ENCODE data around the gene TBCEL. TPM values are rescaled to one million over a fixed set of nuclear protein-coding genes. Genes with fewer than 3 reads are reported as not detected.

TBCEL gene
- total and polyA plus RNA-seq, 5 donors, result 6.2 to 47.7 (median 44.3) TPM

GRCh38 chr11:121127809-121128208, 103.9 kb downstream of the TBCEL start:
- Histone ChIP-seq H3K4me1 (ENCODE audit: control insufficient read depth, insufficient read depth, low read length) (no peaks in the 10 kb centered on the region), H3K4me3 (ENCODE audit: low read length) (no peak overlapping the region), H3K27ac (ENCODE audit: low read length) (no peak overlapping the region), H3K27me3 (ENCODE audit: control insufficient read depth, insufficient read depth) (no peaks in the 10 kb centered on the region), H3K9me3 (ENCODE audit: control insufficient read depth, low read length) (no peaks in the 10 kb centered on the region)
- peak in 1 of 3 donors; percentile 55 for DNase-seq
- 97% methylated on average over 30 of the region's 30 CpGs for WGBS
- no peak for ATAC-seq
- intact Hi-C loops (cut with DNase I), result no loop called here

GRCh38 chr11:121129362-121130340, 105.7 kb downstream of the TBCEL start:
- intact Hi-C loops (cut with DNase I), result no loop called here

DNA sequence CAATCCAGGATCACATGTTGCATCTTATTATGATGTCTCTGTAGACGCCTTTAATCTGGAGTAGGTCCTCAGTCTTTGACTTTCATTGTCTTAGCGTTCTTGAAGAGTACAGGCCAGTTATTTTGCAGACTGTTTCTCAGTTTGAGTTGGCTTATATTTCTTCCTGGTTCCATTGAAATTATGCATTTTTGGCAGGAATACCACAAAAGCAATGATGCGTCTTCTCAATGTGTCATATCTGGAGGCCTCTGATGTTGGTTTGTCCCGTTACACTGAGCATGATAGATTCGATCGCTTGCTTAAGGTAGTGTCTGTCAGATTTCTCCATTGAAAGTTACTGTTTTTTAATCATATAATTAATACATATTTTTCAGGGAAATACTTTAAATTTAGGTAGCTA, 107.8 kb downstream of the TBCEL start:
- DNase-seq (no peak), ATAC-seq (no peak)
- Histone ChIP-seq H3K27ac (ENCODE audit: low read length) (no peak overlapping the region), H3K9me3 (ENCODE audit: control insufficient read depth, low read length) (no peaks in the 10 kb centered on the region), H3K4me3 (ENCODE audit: low read length) (no peak overlapping the region), H3K4me1 (ENCODE audit: control insufficient read depth, insufficient read depth, low read length) (no peaks in the 10 kb centered on the region), H3K27me3 (ENCODE audit: control insufficient read depth, insufficient read depth) (no peaks in the 10 kb centered on the region)
- intact Hi-C loops (cut with DNase I), result no loop called here
- 78% methylated on average over 6 of the region's 6 CpGs for WGBS

More at GRCh38 chr11:121129362-121130340, 105.7 kb downstream of the TBCEL start:
- no peaks in the 10 kb centered on the region for H3K4me1 ChIP-seq (ENCODE audit: control insufficient read depth, insufficient read depth, low read length)
- DNase-seq, result peak; percentile 34 to 69 (median 62)
- H3K9me3 ChIP-seq (ENCODE audit: control insufficient read depth, low read length), result no peaks in the 10 kb centered on the region
- ATAC-seq, result peak; percentile 70 to 90
- no peaks in the 10 kb centered on the region for H3K27me3 ChIP-seq (ENCODE audit: control insufficient read depth, insufficient read depth)
- H3K4me3 ChIP-seq (ENCODE audit: low read length), result no peak overlapping the region
- 85% methylated on average over 29 of the region's 29 CpGs for WGBS
- H3K27ac ChIP-seq (ENCODE audit: low read length), result no peak overlapping the region

DNA sequence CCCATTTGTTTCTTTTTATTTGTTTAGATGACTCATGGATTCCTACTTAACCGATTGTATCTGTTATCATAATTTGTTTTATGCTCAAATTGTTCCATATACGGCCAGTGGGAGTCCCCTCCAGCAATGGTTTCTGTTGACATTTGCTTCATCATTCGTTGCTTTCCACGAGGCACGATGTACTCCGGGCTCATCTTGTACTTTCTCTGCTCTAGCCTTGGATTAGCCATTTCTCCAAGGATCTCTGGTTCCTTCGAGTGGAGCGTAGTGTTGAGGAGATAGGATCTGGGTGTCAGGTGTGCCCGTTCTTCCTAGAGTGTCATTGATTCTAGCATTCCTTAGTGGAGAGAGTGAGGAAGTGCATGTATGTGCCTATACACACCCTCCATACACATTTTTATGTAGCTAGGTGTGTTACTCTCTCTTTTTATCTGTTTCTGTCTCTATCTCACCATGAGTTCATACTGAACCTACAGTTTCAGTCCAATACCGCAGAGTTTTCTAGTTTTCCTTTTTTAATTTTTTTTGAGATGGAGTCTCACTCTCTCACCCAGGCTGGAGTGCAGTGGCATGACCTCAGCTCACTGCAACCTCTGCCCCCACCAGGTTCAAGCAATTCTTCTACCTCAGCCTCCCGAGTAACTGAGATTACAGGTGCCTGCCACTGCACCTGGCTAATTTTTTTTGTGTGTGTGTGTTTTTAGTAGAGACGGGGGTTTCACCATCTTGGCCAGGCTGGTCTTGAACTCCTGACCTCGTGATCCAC, 108.5 kb downstream of the TBCEL start:
- WGBS, result 75% methylated on average over 13 of the region's 13 CpGs
- no peak for DNase-seq
- peak in 1 of 2 donors; percentile 7 for ATAC-seq
- no peaks in the 10 kb centered on the region for H3K9me3 ChIP-seq (ENCODE audit: control insufficient read depth, low read length)
- no peaks in the 10 kb centered on the region for H3K4me1 ChIP-seq (ENCODE audit: control insufficient read depth, insufficient read depth, low read length)
- H3K27me3 ChIP-seq (ENCODE audit: control insufficient read depth, insufficient read depth), result no peaks in the 10 kb centered on the region
- intact Hi-C loops (cut with DNase I), result no loop called here
- H3K4me3 ChIP-seq (ENCODE audit: low read length), result no peak overlapping the region
- H3K27ac ChIP-seq (ENCODE audit: low read length), result no peak overlapping the region

GRCh38 chr11:121134741-121135312, 110.9 kb downstream of the TBCEL start:
- DNase-seq, result peak in 1 of 3 donors; percentile 84
- peak; percentile 48 to 77 for ATAC-seq
- no peak overlapping the region for H3K4me3 ChIP-seq (ENCODE audit: low read length)
- no peaks in the 10 kb centered on the region for H3K4me1 ChIP-seq (ENCODE audit: control insufficient read depth, insufficient read depth, low read length)
- peak overlapping the region; percentile 71 for H3K27ac ChIP-seq (ENCODE audit: low read length)
- no peaks in the 10 kb centered on the region for H3K27me3 ChIP-seq (ENCODE audit: control insufficient read depth, insufficient read depth)
- no peaks in the 10 kb centered on the region for H3K9me3 ChIP-seq (ENCODE audit: control insufficient read depth, low read length)
- intact Hi-C loops (cut with DNase I), result no loop called here
- WGBS, result 35% methylated on average over 10 of the region's 10 CpGs

DNA sequence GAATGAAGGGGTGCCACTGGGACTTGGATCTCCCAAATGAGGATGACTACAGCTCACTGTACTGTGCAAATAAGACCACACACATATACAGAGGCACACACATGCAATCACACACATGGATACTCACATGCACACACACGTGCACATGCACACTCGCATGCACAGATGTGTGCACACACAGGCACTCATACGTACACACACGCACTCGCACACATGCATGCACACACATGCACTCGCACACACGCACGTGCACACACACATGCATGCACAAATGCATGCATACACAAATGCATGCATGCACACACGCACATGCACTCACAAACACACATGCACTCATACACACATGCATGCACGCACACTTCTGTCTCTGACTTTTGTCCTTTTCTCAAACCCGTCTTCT, 113.1 kb downstream of the TBCEL start:
- no peaks in the 10 kb centered on the region for H3K9me3 ChIP-seq (ENCODE audit: control insufficient read depth, low read length)
- 93% methylated on average over 11 of the region's 11 CpGs for WGBS
- no peaks in the 10 kb centered on the region for H3K27me3 ChIP-seq (ENCODE audit: control insufficient read depth, insufficient read depth)
- no peak overlapping the region for H3K27ac ChIP-seq (ENCODE audit: low read length)
- no peak overlapping the region for H3K4me3 ChIP-seq (ENCODE audit: low read length)
- peaks cover 4% of the 10 kb centered on the region for H3K4me1 ChIP-seq (ENCODE audit: control insufficient read depth, insufficient read depth, low read length)
- ATAC-seq, result no peak
- intact Hi-C loops (cut with DNase I), result no loop called here
- DNase-seq, result no peak

DNA sequence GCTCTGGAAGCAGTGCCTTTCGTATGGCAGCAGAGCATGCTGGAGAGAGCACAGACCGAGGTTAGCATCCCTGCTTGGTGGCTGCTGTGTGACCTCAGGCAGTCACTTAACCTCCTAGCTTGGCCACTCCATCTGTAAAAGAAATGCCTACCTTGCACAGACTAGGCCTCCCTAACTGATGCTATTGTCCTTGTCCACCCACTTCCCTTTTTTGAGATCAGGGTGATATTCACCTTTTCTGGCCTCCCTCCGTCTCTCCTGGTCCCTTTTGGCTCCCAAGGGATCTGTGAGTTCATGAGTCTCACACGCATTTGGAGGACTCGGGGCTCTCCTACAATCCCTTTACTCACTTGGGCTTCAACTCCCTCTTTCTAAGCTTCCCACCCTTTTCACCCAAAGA, 114.4 kb downstream of the TBCEL start:
- H3K27ac ChIP-seq (ENCODE audit: low read length), result no peak overlapping the region
- H3K9me3 ChIP-seq (ENCODE audit: control insufficient read depth, low read length), result no peaks in the 10 kb centered on the region
- ATAC-seq, result no peak
- H3K27me3 ChIP-seq (ENCODE audit: control insufficient read depth, insufficient read depth), result no peaks in the 10 kb centered on the region
- intact Hi-C loops (cut with DNase I), result no loop called here
- H3K4me1 ChIP-seq (ENCODE audit: control insufficient read depth, insufficient read depth, low read length), result peaks cover 4% of the 10 kb centered on the region
- 91% methylated on average over 5 of the region's 5 CpGs for WGBS
- H3K4me3 ChIP-seq (ENCODE audit: low read length), result no peak overlapping the region
- no peak for DNase-seq

DNA sequence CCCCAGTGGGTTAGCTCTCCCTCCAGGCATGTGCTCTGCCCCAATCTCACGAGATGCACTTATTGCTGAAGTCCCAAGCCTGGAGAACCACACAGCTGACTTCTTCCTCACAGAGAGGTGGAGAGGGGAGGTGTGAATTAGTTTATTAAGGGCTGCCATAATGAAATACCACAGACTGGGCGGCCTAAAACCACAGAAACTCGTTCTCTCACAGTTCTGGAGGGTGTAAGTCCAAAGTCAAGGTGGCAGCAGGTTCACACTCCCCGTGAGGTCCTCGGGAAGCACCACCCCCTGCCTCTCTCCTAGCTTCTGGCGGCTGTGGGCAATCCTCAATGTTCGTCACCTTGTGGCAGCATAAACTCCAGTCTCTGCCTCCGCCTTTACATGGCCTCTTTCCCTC, 116.5 kb downstream of the TBCEL start:
- intact Hi-C loops (cut with DNase I), result no loop called here
- 71% methylated on average over 8 of the region's 8 CpGs for WGBS
- DNase-seq (no peak), ATAC-seq (no peak)
- Histone ChIP-seq H3K4me3 (ENCODE audit: low read length) (no peak overlapping the region), H3K4me1 (ENCODE audit: control insufficient read depth, insufficient read depth, low read length) (peaks cover 4% of the 10 kb centered on the region), H3K9me3 (ENCODE audit: control insufficient read depth, low read length) (no peaks in the 10 kb centered on the region), H3K27me3 (ENCODE audit: control insufficient read depth, insufficient read depth) (no peaks in the 10 kb centered on the region), H3K27ac (ENCODE audit: low read length) (no peak overlapping the region)

Other genes with a start within 250 kb of the TBCEL start
- 1 to 10 TPM; 3.9 to 7.4 (median 4.7) TPM for gene TECTA, start 77.1 kb downstream of the TBCEL start, total RNA-seq
- 2.1 TPM for gene TECTA, start 77.1 kb downstream of the TBCEL start, polyA plus RNA-seq

Measured in right cardiac atrium (tissue), 5 donors.